Hepatocyte (in vitro differentiated cells): Measurements from ENCODE around the gene CLIP2.
A peak's percentile ranks its signal among the peaks of the same experiment; 100 is the strongest.
"Not testable (repeated sequence)": the region's sequence is repeated elsewhere in the genome, so short reads cannot be mapped to it uniquely, and the experiment has no call there.

ENCODE experiments used
- CTCF ChIP-seq: fragments of 200-600 bp; sonication (generic); IDR thresholded peaks from 2 replicates; pipeline ENCODE4 v1.5.1; 2016; ENCODE audit warnings: antibody characterized with exemption, mild to moderate bottlenecking; ENCODE audit not compliant: poor library complexity
- EZH2 ChIP-seq: fragments of 200-600 bp; sonication (generic); IDR thresholded peaks from 2 replicates; pipeline ENCODE4 v1.6.1; 2016; ENCODE audit warnings: antibody characterized with exemption, mild to moderate bottlenecking, borderline replicate concordance
- EZH2phosphoT487 ChIP-seq: fragments of 200-600 bp; sonication (generic); IDR thresholded peaks from one replicate; pipeline ENCODE4 v1.6.1; 2018; ENCODE audit warnings: antibody characterized with exemption, mild to moderate bottlenecking, low read depth, moderate library complexity; ENCODE audit not compliant: unreplicated experiment, severe bottlenecking

- TF ChIP-seq CTCF = peak; percentile 54
- not testable (repeated sequence) for TF ChIP-seq EZH2, EZH2phosphoT487
These were observed 104.5 kb downstream of the CLIP2 start for GRCh38 chr7:74393722-74394121.
